H9 (cell line): ENCODE data around the gene NAA60. TPM values are rescaled to one million over a fixed set of nuclear protein-coding genes. Genes with fewer than 3 reads are reported as not detected.

Experiments
- DNase-seq: peaks from one replicate; pipeline ENCODE4 v3.0.0-alpha.2; 2017
- H2AFZ ChIP-seq: one replicate; pipeline ENCODE4 v1.6.1; 2013; ENCODE audit warnings: mild to moderate bottlenecking, low read length, control low read depth, moderate library complexity
- H2AK5ac ChIP-seq: 2 replicates; pipeline ENCODE4 v1.6.1; 2013; ENCODE audit warnings: low read length, control low read depth, mixed read lengths; ENCODE audit not compliant: insufficient read length
- H2BK120ac ChIP-seq: one replicate; pipeline ENCODE4 v1.6.1; 2013; ENCODE audit warnings: low read depth, mild to moderate bottlenecking, low read length, control low read depth, inconsistent platforms; ENCODE audit not compliant: poor library complexity, severe bottlenecking
- H2BK12ac ChIP-seq: 2 replicates; pipeline ENCODE4 v1.6.1; 2013; ENCODE audit warnings: low read length, control low read depth, mixed read lengths, low read depth; ENCODE audit not compliant: insufficient read length
- H2BK15ac ChIP-seq: 2 replicates; pipeline ENCODE4 v1.6.1; 2013; ENCODE audit warnings: low read depth, low read length, control low read depth
- H2BK20ac ChIP-seq: one replicate; pipeline ENCODE4 v1.6.1; 2013; ENCODE audit warnings: low read depth, mild to moderate bottlenecking, low read length, control low read depth, inconsistent platforms; ENCODE audit not compliant: poor library complexity, severe bottlenecking
- H2BK5ac ChIP-seq: 2 replicates; pipeline ENCODE4 v1.6.1; 2013; ENCODE audit warnings: low read length, control low read depth, mixed read lengths; ENCODE audit not compliant: insufficient read length
- H3K14ac ChIP-seq: 2 replicates; pipeline ENCODE4 v1.6.1; 2013; ENCODE audit warnings: low read length, control low read depth; ENCODE audit not compliant: insufficient read depth
- H3K18ac ChIP-seq: 2 replicates; pipeline ENCODE4 v1.6.1; 2013; ENCODE audit warnings: low read depth, mild to moderate bottlenecking, mixed read lengths, low read length, control low read depth; ENCODE audit not compliant: insufficient read length
- H3K23ac ChIP-seq: 2 replicates; pipeline ENCODE4 v1.6.1; 2013; ENCODE audit warnings: low read length, control low read depth, mixed read lengths, low read depth; ENCODE audit not compliant: insufficient read length
- H3K23me2 ChIP-seq: 2 replicates; pipeline ENCODE4 v1.6.1; 2013; ENCODE audit warnings: low read depth, mild to moderate bottlenecking, mixed read lengths, low read length, control low read depth; ENCODE audit not compliant: insufficient read length, poor library complexity, severe bottlenecking
- H3K27ac ChIP-seq: 2 replicates; pipeline ENCODE4 v1.5.1; 2013; ENCODE audit warnings: low read length, control low read depth, mixed read lengths, low read depth; ENCODE audit not compliant: insufficient read length
- H3K27me3 ChIP-seq: 2 replicates; pipeline ENCODE4 v1.6.1; 2013; ENCODE audit warnings: low read length, control low read depth, inconsistent platforms; ENCODE audit not compliant: insufficient read depth
- H3K4ac ChIP-seq: 2 replicates; pipeline ENCODE4 v1.6.1; 2013; ENCODE audit warnings: low read depth, mild to moderate bottlenecking, control low read depth, inconsistent platforms, low read length, moderate library complexity
- H3K4me1 ChIP-seq: 2 replicates; pipeline ENCODE4 v1.6.1; 2013; ENCODE audit warnings: low read length, control low read depth, inconsistent platforms; ENCODE audit not compliant: insufficient read depth
- H3K4me2 ChIP-seq: 2 replicates; pipeline ENCODE4 v1.6.1; 2013; ENCODE audit warnings: low read length, control low read depth, mixed read lengths; ENCODE audit not compliant: insufficient read length, insufficient read depth
- H3K56ac ChIP-seq: 2 replicates; pipeline ENCODE4 v1.6.1; 2013; ENCODE audit warnings: low read depth, mild to moderate bottlenecking, mixed read lengths, low read length, control low read depth; ENCODE audit not compliant: insufficient read length
- H3K79me1 ChIP-seq: 2 replicates; pipeline ENCODE4 v1.6.1; 2013; ENCODE audit warnings: low read depth, mild to moderate bottlenecking, moderate library complexity, low read length, control low read depth, inconsistent platforms; ENCODE audit not compliant: insufficient read depth, poor library complexity, severe bottlenecking
- H3K79me2 ChIP-seq: 2 replicates; pipeline ENCODE4 v1.6.1; 2013; ENCODE audit warnings: low read length, control low read depth, inconsistent platforms; ENCODE audit not compliant: insufficient read depth
- H3K9ac ChIP-seq: 2 replicates; pipeline ENCODE4 v1.6.1; 2013; ENCODE audit warnings: low read length, control low read depth, mixed read lengths; ENCODE audit not compliant: insufficient read length; ENCODE audit errors: extremely low read depth
- H3K9me3 ChIP-seq: one replicate; pipeline ENCODE4 v1.6.1; 2013; ENCODE audit warnings: low read depth, low read length, inconsistent platforms; ENCODE audit not compliant: control insufficient read depth
- H3T11ph ChIP-seq: one replicate; pipeline ENCODE4 v1.6.1; 2013; ENCODE audit warnings: mild to moderate bottlenecking, low read length, control low read depth, inconsistent platforms
- H4K20me1 ChIP-seq: one replicate; pipeline ENCODE4 v1.6.1; 2013; ENCODE audit not compliant: control insufficient read depth, insufficient read length, insufficient read depth
- H4K5ac ChIP-seq: 2 replicates; pipeline ENCODE4 v1.6.1; 2013; ENCODE audit warnings: low read depth, mild to moderate bottlenecking, mixed read lengths, low read length, control low read depth; ENCODE audit not compliant: insufficient read length
- H4K8ac ChIP-seq: replicated peaks from 2 replicates; pipeline ENCODE4 v1.6.1; 2013; ENCODE audit warnings: low read length, control low read depth, mixed read lengths, low read depth; ENCODE audit not compliant: insufficient read length
- H4K91ac ChIP-seq: 2 replicates; pipeline ENCODE4 v1.6.1; 2013; ENCODE audit warnings: low read depth, mild to moderate bottlenecking, moderate library complexity, mixed read lengths, low read length, control low read depth; ENCODE audit not compliant: insufficient read length
- H3K27ac Mint-ChIP-seq, 3 experiments: 2 replicates in 2 of 3; 3 replicates in 1 of 3; pipeline ENCODE4 v1.8.0; 2020 to 2021; ENCODE audit warnings: mixed read lengths in 3 of 3, mild to moderate bottlenecking in 1 of 3, moderate library complexity in 1 of 3
- H3K27me3 Mint-ChIP-seq: 2 replicates; pipeline ENCODE4 v1.8.0; 2021; ENCODE audit warnings: low read depth, mild to moderate bottlenecking, moderate library complexity, mixed read lengths
- H3K36me3 Mint-ChIP-seq, 3 experiments: 2 replicates in 2 of 3; 3 replicates in 1 of 3; pipeline ENCODE4 v1.8.0; 2020 to 2021; ENCODE audit warnings: low read depth in 3 of 3, mixed read lengths in 3 of 3; ENCODE audit not compliant: insufficient read depth in 1 of 3
- H3K4me1 Mint-ChIP-seq, 2 experiments: 2 replicates each; pipeline ENCODE4 v1.8.0; 2020; ENCODE audit warnings: mixed read lengths in 2 of 2
- H3K4me3 Mint-ChIP-seq, 2 experiments: 2 replicates in 1 of 2; 3 replicates in 1 of 2; pipeline ENCODE4 v1.8.0; 2020 to 2021; ENCODE audit warnings: mild to moderate bottlenecking in 2 of 2, mixed read lengths in 2 of 2, moderate library complexity in 1 of 2
- H3K9me3 Mint-ChIP-seq, 2 experiments: 2 replicates in 1 of 2; 3 replicates in 1 of 2; pipeline ENCODE4 v1.8.0; 2020; ENCODE audit warnings: mild to moderate bottlenecking in 2 of 2, mixed read lengths in 2 of 2, moderate library complexity in 1 of 2
- WGBS: extraction: QIAGEN DNeasy Blood & Tissue Kit; methylation state at CpG from one replicate; pipeline ENCODE4 v1.1.7; 2013; ENCODE audit warnings: missing lambda C conversion rate, low lambda C conversion rate, mixed read lengths; ENCODE audit not compliant: insufficient read length; ENCODE audit errors: extremely low coverage; 5-methylcytosine and 5-hydroxymethylcytosine counted together
- total RNA-seq: library from RNA; stranded (reverse); gene quantifications from 2 replicates; pipeline ENCODE4 v1.2.1, GENCODE V29; 2021
- TF ChIP-seq, protein P1 (sequence below): fragments of 200-600 bp; sonication (generic); conservative IDR thresholded peaks from 3 replicates; pipeline ENCODE4 v1.8.0; 2021; ENCODE audit warnings: antibody characterized with exemption, mild to moderate bottlenecking

NAA60 gene
- total RNA-seq, 1 experiment from 2014 or later, result 49.3 TPM

DNA sequence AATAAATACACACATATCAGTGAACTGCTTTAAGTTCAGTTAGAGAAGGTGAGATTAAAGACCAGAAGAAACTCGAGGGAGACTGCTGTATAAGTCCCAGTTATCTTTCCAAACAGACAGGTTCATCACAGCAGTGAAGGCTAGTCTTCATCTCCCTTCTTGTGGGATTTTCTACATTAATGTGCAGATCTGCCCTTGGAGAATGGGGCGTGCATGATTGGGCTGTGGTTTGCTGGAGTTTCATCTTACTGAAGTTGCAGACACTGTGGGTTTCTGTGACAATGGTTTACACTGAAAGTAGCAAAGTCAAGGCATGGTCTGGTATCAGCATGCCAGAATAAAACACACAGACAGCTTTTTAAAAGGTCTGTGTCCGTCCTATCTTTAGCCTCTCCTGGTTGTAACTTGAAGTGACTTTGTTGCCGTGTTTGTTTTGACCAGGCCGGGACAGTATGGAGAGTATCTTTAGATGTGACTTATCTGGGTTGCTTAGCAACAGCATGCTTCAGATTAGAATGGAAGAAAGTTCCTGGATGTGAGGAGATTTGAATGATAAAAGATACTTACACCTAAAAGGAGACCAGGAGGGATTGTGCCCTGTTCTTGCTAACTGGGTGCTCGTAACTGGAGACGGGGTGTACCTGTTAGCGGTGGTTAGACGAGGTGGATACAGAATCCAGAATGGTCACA, 16.1 kb downstream of the NAA60 start:
- Mint-ChIP-seq H3K27me3 (no peaks in the 10 kb centered on the region), H3K4me3 (peak overlapping the region; percentile 92 to 96), H3K4me1 (peaks cover 38 to 41% of the 10 kb centered on the region in 2 experiments), H3K27ac (peak overlapping the region; percentile 3 to 95 (median 32); a peak in 2 of 7 replicates), H3K36me3 (no peaks in the 10 kb centered on the region; a peak in 1 of 7 replicates), H3K9me3 (no peaks in the 10 kb centered on the region)
- H3K27me3 ChIP-seq, result no peaks in the 10 kb centered on the region
- no peak overlapping the region for H2BK5ac ChIP-seq
- WGBS, result no CpG with 5 or more reads among the region's 9 CpGs
- no peaks in the 10 kb centered on the region for H3K9me3 ChIP-seq
- H2BK120ac ChIP-seq, result no peak overlapping the region
- H2BK15ac ChIP-seq, result no peak overlapping the region
- H4K8ac ChIP-seq, result no peak overlapping the region
- no peak overlapping the region for H2AFZ ChIP-seq
- no peak overlapping the region for H2BK20ac ChIP-seq
- H4K20me1 ChIP-seq, result no peaks in the 10 kb centered on the region
- H2AK5ac ChIP-seq, result no peak overlapping the region
- H3K18ac ChIP-seq, result no peak overlapping the region
- H3K9ac ChIP-seq, result no peak overlapping the region
- H3K79me1 ChIP-seq, result peaks cover 7% of the 10 kb centered on the region
- peak overlapping the region; percentile 90 for H3K4me2 ChIP-seq
- H3K4ac ChIP-seq, result no peak overlapping the region
- H3K27ac ChIP-seq, result no peak overlapping the region
- no peak overlapping the region for H3K23ac ChIP-seq
- H3K23me2 ChIP-seq, result peaks cover 8% of the 10 kb centered on the region
- no peak for DNase-seq
- H4K5ac ChIP-seq, result no peak overlapping the region
- no peak overlapping the region for H2BK12ac ChIP-seq
- H3K79me2 ChIP-seq, result peaks cover 24% of the 10 kb centered on the region
- no peak overlapping the region for H3T11ph ChIP-seq
- H3K14ac ChIP-seq, result no peak overlapping the region
- no peak overlapping the region for H3K56ac ChIP-seq
- TF ChIP-seq, protein P1, sequence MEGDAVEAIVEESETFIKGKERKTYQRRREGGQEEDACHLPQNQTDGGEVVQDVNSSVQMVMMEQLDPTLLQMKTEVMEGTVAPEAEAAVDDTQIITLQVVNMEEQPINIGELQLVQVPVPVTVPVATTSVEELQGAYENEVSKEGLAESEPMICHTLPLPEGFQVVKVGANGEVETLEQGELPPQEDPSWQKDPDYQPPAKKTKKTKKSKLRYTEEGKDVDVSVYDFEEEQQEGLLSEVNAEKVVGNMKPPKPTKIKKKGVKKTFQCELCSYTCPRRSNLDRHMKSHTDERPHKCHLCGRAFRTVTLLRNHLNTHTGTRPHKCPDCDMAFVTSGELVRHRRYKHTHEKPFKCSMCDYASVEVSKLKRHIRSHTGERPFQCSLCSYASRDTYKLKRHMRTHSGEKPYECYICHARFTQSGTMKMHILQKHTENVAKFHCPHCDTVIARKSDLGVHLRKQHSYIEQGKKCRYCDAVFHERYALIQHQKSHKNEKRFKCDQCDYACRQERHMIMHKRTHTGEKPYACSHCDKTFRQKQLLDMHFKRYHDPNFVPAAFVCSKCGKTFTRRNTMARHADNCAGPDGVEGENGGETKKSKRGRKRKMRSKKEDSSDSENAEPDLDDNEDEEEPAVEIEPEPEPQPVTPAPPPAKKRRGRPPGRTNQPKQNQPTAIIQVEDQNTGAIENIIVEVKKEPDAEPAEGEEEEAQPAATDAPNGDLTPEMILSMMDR, result no peak
- H3K4me1 ChIP-seq, result peaks cover 8% of the 10 kb centered on the region; the same call in 1 of the 2 replicates
- no peak overlapping the region for H4K91ac ChIP-seq
